RWPE2 (cell line): ENCODE results near the gene ABCA2.

Experiments used
- ATAC-seq: fragments of 200-7000 bp; cut with Tn5 transposase; 3 replicates; pipeline ENCODE4 v1.9.1; 2021; ENCODE audit warnings: low read depth
- DNase-seq: peaks from one replicate; pipeline ENCODE4 v3.0.0-alpha.2; 2020; ENCODE audit warnings: low spot score
- H3K27ac ChIP-seq: fragments of 450-650 bp; 2 replicates; pipeline ENCODE4 v1.5.1; 2017; ENCODE audit warnings: mild to moderate bottlenecking; ENCODE audit not compliant: poor library complexity, severe bottlenecking
- H3K27me3 ChIP-seq: fragments of 250-450 bp; sonication (Bioruptor Pico); 2 replicates; pipeline ENCODE4 v1.5.1; 2021; ENCODE audit warnings: mild to moderate bottlenecking, moderate library complexity; ENCODE audit not compliant: insufficient read depth, poor library complexity, severe bottlenecking
- H3K36me3 ChIP-seq: fragments of 250-450 bp; sonication (Bioruptor Pico); 2 replicates; pipeline ENCODE4 v1.5.1; 2020; ENCODE audit warnings: low read depth, mild to moderate bottlenecking, moderate library complexity
- H3K4me1 ChIP-seq: fragments of 250-450 bp; sonication (Bioruptor Pico); 2 replicates; pipeline ENCODE4 v1.5.1; 2021; ENCODE audit warnings: mild to moderate bottlenecking, moderate library complexity; ENCODE audit not compliant: insufficient read depth, poor library complexity, severe bottlenecking
- H3K4me3 ChIP-seq: fragments of 250-450 bp; sonication (Bioruptor Pico); 2 replicates; pipeline ENCODE4 v1.5.1; 2021; ENCODE audit warnings: mild to moderate bottlenecking, moderate library complexity; ENCODE audit not compliant: severe bottlenecking
- H3K9me3 ChIP-seq: fragments of 250-450 bp; sonication (Bioruptor Pico); 2 replicates; pipeline ENCODE4 v1.5.1; 2021; ENCODE audit warnings: mild to moderate bottlenecking, moderate library complexity; ENCODE audit not compliant: severe bottlenecking
- CTCF ChIP-seq: fragments of 450-650 bp; IDR thresholded peaks from one replicate; pipeline ENCODE4 v1.5.1; 2017; ENCODE audit warnings: mild to moderate bottlenecking, moderate library complexity; ENCODE audit not compliant: poor library complexity, severe bottlenecking

ABCA2 gene

GRCh38 chr9:137001857-137002645 lies 26.0 kb downstream of the ABCA2 start:
- Histone ChIP-seq H3K36me3 (no peaks in the 10 kb centered on the region), H3K4me1 (peaks cover 18% of the 10 kb centered on the region), H3K27ac (no peak overlapping the region), H3K4me3 (no peak overlapping the region), H3K27me3 (no peaks in the 10 kb centered on the region), H3K9me3 (no peaks in the 10 kb centered on the region)
- TF ChIP-seq CTCF: no peak
- ATAC-seq (no peak), DNase-seq (no peak)

DNA sequence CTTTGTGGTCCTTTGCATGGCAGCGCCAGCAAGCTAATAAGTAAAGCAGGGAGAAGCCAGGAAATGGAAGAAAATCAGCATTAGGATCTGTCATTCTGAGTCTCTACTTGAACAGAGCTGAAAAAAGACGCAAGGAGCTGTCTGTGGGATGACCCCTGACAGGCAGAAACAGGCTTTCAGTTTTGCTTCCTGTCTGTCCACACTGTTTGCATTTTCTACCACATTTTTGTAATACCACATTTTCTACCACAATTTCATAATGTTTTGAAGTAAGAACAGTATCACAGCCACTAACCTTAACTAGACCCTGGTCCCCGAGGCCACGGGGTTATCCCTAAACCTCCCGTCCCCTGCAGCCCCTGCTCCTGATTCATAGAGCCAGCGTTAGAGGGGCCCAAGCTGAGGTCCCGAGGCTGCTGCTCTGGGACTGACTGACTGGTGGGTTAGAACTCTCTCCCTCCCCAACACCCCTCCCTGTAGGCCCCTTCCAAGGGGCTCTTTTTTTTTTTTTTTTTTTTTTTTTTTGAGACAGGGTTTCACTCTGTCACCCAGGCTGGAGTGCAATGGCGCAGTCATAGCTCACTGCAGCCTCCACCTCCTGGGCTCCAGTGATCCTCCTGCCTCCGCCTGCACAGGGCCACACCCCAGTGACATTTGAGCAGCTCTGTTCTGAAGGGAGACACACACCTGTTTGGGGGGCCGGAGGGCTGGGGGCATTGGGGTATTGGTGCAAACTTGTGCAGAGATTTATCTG lies 27.7 kb downstream of the ABCA2 start:
- Histone ChIP-seq H3K4me3 (no peak overlapping the region), H3K4me1 (peaks cover 22% of the 10 kb centered on the region), H3K9me3 (no peaks in the 10 kb centered on the region), H3K27ac (peak overlapping the region; percentile 36), H3K27me3 (no peaks in the 10 kb centered on the region), H3K36me3 (no peaks in the 10 kb centered on the region)
- DNase-seq (no peak), ATAC-seq (0 out of 3 replicates have a peak, but pooled peaks have one; percentile 19)
- no peak for TF ChIP-seq CTCF

GRCh38 chr9:136997830-136998234 lies 30.2 kb downstream of the ABCA2 start:
- Histone ChIP-seq H3K4me1 (peaks cover 22% of the 10 kb centered on the region), H3K4me3 (no peak overlapping the region), H3K27ac (peak overlapping the region; percentile 55)

GRCh38 chr9:136997371-136997770 lies 30.7 kb downstream of the ABCA2 start:
- no peak for TF ChIP-seq CTCF
- ATAC-seq: no peak

More at GRCh38 chr9:136997830-136998234, 30.2 kb downstream of the ABCA2 start:
- ATAC-seq (no peak), DNase-seq (no peak)
- peaks cover 4% of the 10 kb centered on the region; the same call in 1 of the 2 replicates for H3K36me3 ChIP-seq
- no peaks in the 10 kb centered on the region for H3K27me3 ChIP-seq
- no peaks in the 10 kb centered on the region for H3K9me3 ChIP-seq
- no peak for TF ChIP-seq CTCF

More at GRCh38 chr9:136997371-136997770, 30.7 kb downstream of the ABCA2 start:
- H3K4me1 ChIP-seq: peaks cover 22% of the 10 kb centered on the region
- peaks cover 4% of the 10 kb centered on the region; the same call in 1 of the 2 replicates for H3K36me3 ChIP-seq
- no peak for DNase-seq
- H3K27me3 ChIP-seq: no peaks in the 10 kb centered on the region
- H3K27ac ChIP-seq: peak overlapping the region; percentile 55
- no peaks in the 10 kb centered on the region for H3K9me3 ChIP-seq
- H3K4me3 ChIP-seq: no peak overlapping the region
